Endometrial microvascular endothelial cells (primary cell): Measurements from ENCODE around the gene ATE1. TPM values are rescaled to one million over a fixed set of nuclear protein-coding genes. Genes with fewer than 3 reads are reported as not detected.
"Not testable (repeated sequence)": the region's sequence is repeated elsewhere in the genome, so short reads cannot be mapped to it uniquely, and the experiment has no call there.

Source experiments
- in situ Hi-C: cut with HindIII; loops from 2 replicates; pipeline ENCODE4 v1.10.0; 2017; ENCODE audit warnings: low sequenced_read_pairs, low pct_unique_long_range_greater_than_20kb; ENCODE audit errors: inconsistent ontology term
- total RNA-seq: library from RNA; depleted of rRNA; stranded (reverse); fragments of >200 nt; gene quantifications from one replicate; pipeline ENCODE4 v1.2.3, GENCODE V29; 2015; ENCODE audit errors: inconsistent ontology term

The ATE1 gene
- total RNA-seq, 1 donor from 2014 or later, result 27.0 TPM

- in situ Hi-C loops, result no loop called here
Observed at GRCh38 chr10:121935702-121936101, 7.9 kb upstream of the ATE1 start.

- in situ Hi-C loops, result not testable (repeated sequence)
Observed at GRCh38 chr10:121930268-121931085, 2.6 kb upstream of the ATE1 start.

- in situ Hi-C loops, result not testable (repeated sequence)
Observed at GRCh38 chr10:121929585-121930267, 1.9 kb upstream of the ATE1 start.

GRCh38 chr10:121928528-121928884 lies 675 bp upstream of the ATE1 start:
- in situ Hi-C loops, result no loop called here

- in situ Hi-C loops, result no loop called here
Observed at GRCh38 chr10:121927318-121927840, 452 bp downstream of the ATE1 start.

- in situ Hi-C loops, result no loop called here
Observed at GRCh38 chr10:121926671-121927317, 1.0 kb downstream of the ATE1 start.

- in situ Hi-C loops, result no loop called here
Observed at GRCh38 chr10:121926157-121926556, 1.7 kb downstream of the ATE1 start.

- in situ Hi-C loops, result no loop called here
Observed at GRCh38 chr10:121921238-121921931, 6.4 kb downstream of the ATE1 start.

- in situ Hi-C loops, result no loop called here
Observed at GRCh38 chr10:121919666-121920065, 8.2 kb downstream of the ATE1 start.

GRCh38 chr10:121918800-121919199 lies 9.0 kb downstream of the ATE1 start:
- in situ Hi-C loops, result not testable (repeated sequence)

- in situ Hi-C loops, result no loop called here
Observed at GRCh38 chr10:121914661-121915060, 13.2 kb downstream of the ATE1 start.

GRCh38 chr10:121911421-121911697 lies 16.5 kb downstream of the ATE1 start:
- in situ Hi-C loops, result no loop called here

- in situ Hi-C loops, result no loop called here
Observed at GRCh38 chr10:121910673-121911420, 17.0 kb downstream of the ATE1 start.

- in situ Hi-C loops, result no loop called here
Observed at GRCh38 chr10:121904888-121905287, 22.9 kb downstream of the ATE1 start.

- in situ Hi-C loops, result no loop called here
Observed at GRCh38 chr10:121900443-121901174, 27.2 kb downstream of the ATE1 start.

- in situ Hi-C loops, result no loop called here
Observed at GRCh38 chr10:121899727-121900126, 28.1 kb downstream of the ATE1 start.

- in situ Hi-C loops, result no loop called here
Observed at GRCh38 chr10:121891103-121891502, 36.7 kb downstream of the ATE1 start.

- in situ Hi-C loops, result no loop called here
Observed at GRCh38 chr10:121889212-121889611, 38.6 kb downstream of the ATE1 start.
